ENCODE data around the gene TMEM198.

DNA sequence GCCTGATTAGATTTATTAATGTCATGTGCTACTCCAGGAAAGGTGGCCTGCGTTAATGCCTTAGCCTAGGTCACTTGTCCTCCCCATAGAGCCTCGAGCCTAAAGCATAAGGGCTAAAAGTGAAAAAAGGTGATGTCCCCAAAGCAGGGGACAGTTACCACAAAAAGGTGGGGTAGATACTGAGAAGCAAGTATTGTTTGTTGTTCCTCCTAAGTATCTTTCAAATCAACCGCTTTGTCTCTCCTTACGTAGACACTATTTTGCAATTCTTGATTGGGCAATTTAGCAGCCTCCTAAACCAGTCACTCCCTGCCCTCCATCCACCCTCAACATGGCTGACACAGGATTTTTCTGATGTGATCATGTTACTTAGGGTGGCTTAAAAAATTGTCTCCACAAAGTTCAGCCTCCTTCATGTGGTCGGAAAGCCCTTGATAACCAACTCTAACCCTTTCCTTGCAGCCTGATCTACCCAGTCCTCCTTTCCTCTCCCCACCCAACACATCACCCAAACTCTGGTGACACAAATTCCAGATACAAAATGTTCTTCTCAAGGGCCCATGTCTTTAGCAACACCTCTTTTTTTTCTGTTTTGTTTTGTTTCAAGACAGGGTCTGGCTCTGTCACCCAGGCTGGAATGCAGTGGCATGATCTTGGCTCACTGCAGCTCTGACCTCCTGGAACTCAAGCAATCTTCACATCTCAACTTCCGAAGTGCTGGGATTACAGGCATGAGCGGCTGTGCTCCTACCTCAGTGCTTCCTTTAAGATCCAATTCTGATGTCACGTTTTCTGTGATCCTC, 35.2 kb downstream of the TMEM198 start:
- TF ChIP-seq YY1 (IDR thresholded peaks at IDR 0.05) (no peak), GABPA (IDR thresholded peaks at IDR 0.05 in 1 of 2, conservative IDR thresholded peaks at IDR 0.05 in 1 of 2) (no peak), JUND (IDR thresholded peaks at IDR 0.05) (no peak)
- TF ChIP-seq, protein P1, sequence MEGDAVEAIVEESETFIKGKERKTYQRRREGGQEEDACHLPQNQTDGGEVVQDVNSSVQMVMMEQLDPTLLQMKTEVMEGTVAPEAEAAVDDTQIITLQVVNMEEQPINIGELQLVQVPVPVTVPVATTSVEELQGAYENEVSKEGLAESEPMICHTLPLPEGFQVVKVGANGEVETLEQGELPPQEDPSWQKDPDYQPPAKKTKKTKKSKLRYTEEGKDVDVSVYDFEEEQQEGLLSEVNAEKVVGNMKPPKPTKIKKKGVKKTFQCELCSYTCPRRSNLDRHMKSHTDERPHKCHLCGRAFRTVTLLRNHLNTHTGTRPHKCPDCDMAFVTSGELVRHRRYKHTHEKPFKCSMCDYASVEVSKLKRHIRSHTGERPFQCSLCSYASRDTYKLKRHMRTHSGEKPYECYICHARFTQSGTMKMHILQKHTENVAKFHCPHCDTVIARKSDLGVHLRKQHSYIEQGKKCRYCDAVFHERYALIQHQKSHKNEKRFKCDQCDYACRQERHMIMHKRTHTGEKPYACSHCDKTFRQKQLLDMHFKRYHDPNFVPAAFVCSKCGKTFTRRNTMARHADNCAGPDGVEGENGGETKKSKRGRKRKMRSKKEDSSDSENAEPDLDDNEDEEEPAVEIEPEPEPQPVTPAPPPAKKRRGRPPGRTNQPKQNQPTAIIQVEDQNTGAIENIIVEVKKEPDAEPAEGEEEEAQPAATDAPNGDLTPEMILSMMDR (IDR thresholded peaks at IDR 0.05; ENCODE audit: low read depth, low read length, missing input control), result no peak
- TF ChIP-seq, protein P2, sequence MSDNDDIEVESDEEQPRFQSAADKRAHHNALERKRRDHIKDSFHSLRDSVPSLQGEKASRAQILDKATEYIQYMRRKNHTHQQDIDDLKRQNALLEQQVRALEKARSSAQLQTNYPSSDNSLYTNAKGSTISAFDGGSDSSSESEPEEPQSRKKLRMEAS (IDR thresholded peaks at IDR 0.05), result no peak
- TF ChIP-seq, protein P3, sequence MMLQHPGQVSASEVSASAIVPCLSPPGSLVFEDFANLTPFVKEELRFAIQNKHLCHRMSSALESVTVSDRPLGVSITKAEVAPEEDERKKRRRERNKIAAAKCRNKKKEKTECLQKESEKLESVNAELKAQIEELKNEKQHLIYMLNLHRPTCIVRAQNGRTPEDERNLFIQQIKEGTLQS (IDR thresholded peaks at IDR 0.05), result no peak
